K562 (cell line): ENCODE data around the gene PHLDB2. TPM values are rescaled to one million over a fixed set of nuclear protein-coding genes. Genes with fewer than 3 reads are reported as not detected.
A peak's percentile ranks its signal among the peaks of the same experiment; 100 is the strongest.

Experiments used
- ATAC-seq: fragments of 200-7000 bp; cut with Tn5 transposase; 3 replicates; pipeline ENCODE4 v1.9.1; 2020; ENCODE audit warnings: moderate library complexity
- BruUV-seq: library from RNA; stranded (reverse); fragments of 400-500 nt; replicated peaks from 2 replicates; lab custom pipeline; 2021; lab: Mats Ljungman, UMichigan
- CTCF ChIA-PET: fragments of 300-600 bp; formaldehyde crosslinking; extraction: SDS; loops from one replicate; lab custom pipeline; 2021; ENCODE audit warnings: low intra/inter-chr PET ratio; lab: Yijun Ruan, JAX
- POLR2A ChIA-PET: fragments of 300-600, 350-650 bp; sonication (Branson Sonifier 250); formaldehyde crosslinking; extraction: SDS; loops from one replicate; lab custom pipeline; 2021; ENCODE audit warnings: antibody characterized with exemption, inconsistent platforms; lab: Yijun Ruan, JAX
- DNase-seq, 4 experiments: peaks; one replicate each; pipeline versions ENCODE4 v3.0.0 to v3.0.0-alpha.2; 2011 to 2018; ENCODE audit warnings: low spot score in 3 of 4, mixed read lengths in 3 of 4; ENCODE audit errors: extremely low read depth in 1 of 4
- FAIRE-seq: peaks from 2 replicates; lab custom pipeline; 2011; peaks lifted over from hg19 to GRCh38; lab: Jason Lieb, UNC
- H2AFZ ChIP-seq: 2 replicates; pipeline ENCODE4 v1.6.0; 2011; ENCODE audit warnings: low read depth, low read length, control low read depth, inconsistent platforms
- H3K27ac ChIP-seq: fragments of 200-600 bp; 3 replicates; pipeline ENCODE4 v1.8.0; 2011; ENCODE audit warnings: low read depth, mild to moderate bottlenecking, control low read depth, inconsistent platforms, low read length, moderate library complexity, mixed read lengths; ENCODE audit errors: extremely low read depth
- H3K27me3 ChIP-seq, 2 experiments: fragments of 300-600 bp in 1 of 2; 2 replicates in 1 of 2; 3 replicates in 1 of 2; pipeline versions ENCODE4 v1.6.0 to v1.8.0; 2011; ENCODE audit warnings: inconsistent platforms in 2 of 2, low read length in 2 of 2, mild to moderate bottlenecking in 1 of 2, mixed read lengths in 1 of 2, moderate library complexity in 1 of 2; ENCODE audit not compliant: control insufficient read depth in 2 of 2, insufficient read depth in 2 of 2
- H3K36me3 ChIP-seq: fragments of 300-600 bp; 3 replicates; pipeline ENCODE4 v1.8.0; 2011; ENCODE audit warnings: mild to moderate bottlenecking, low read length, inconsistent platforms; ENCODE audit not compliant: control insufficient read depth, insufficient read depth
- H3K4me1 ChIP-seq, 2 experiments: fragments of 200-600 bp in 1 of 2; replicated peaks in 1 of 2; 2 replicates in 1 of 2; 3 replicates in 1 of 2; pipeline versions ENCODE4 v1.5.1 to v1.8.0; 2011; ENCODE audit warnings: inconsistent platforms in 2 of 2, low read length in 2 of 2, mild to moderate bottlenecking in 1 of 2, mixed read lengths in 1 of 2, moderate library complexity in 1 of 2; ENCODE audit not compliant: control insufficient read depth in 2 of 2, insufficient read depth in 2 of 2
- H3K4me2 ChIP-seq: 2 replicates; pipeline ENCODE4 v1.6.1; 2011; ENCODE audit warnings: low read length, control low read depth, inconsistent platforms, mixed read lengths; ENCODE audit not compliant: insufficient read depth
- H3K4me3 ChIP-seq: fragments of 200-600 bp; sonication (generic), shearing (Covaris generic); 2 replicates; pipeline ENCODE4 v1.5.1; 2016; ENCODE audit warnings: control low read depth, inconsistent platforms
- H3K79me2 ChIP-seq: fragments of 200-600 bp; 3 replicates; pipeline ENCODE4 v1.8.0; 2011; ENCODE audit warnings: low read length, inconsistent platforms; ENCODE audit not compliant: control insufficient read depth, insufficient read depth
- H3K9ac ChIP-seq, 2 experiments: 2 replicates each; pipeline versions ENCODE4 v1.6.0 to v1.6.1; 2011; ENCODE audit warnings: low read depth in 2 of 2, low read length in 2 of 2, control low read depth in 1 of 2, inconsistent platforms in 1 of 2, mild to moderate bottlenecking in 1 of 2, mixed read lengths in 1 of 2; ENCODE audit not compliant: insufficient read depth in 1 of 2
- H3K9me1 ChIP-seq: one replicate; pipeline ENCODE4 v1.6.0; 2011; ENCODE audit warnings: inconsistent platforms, mild to moderate bottlenecking, low read length, moderate library complexity; ENCODE audit not compliant: control insufficient read depth, insufficient read depth
- H3K9me3 ChIP-seq: replicated peaks from 2 replicates; pipeline ENCODE4 v1.5.1; 2011; ENCODE audit warnings: low read depth, low read length, inconsistent platforms; ENCODE audit not compliant: control insufficient read depth, insufficient read depth
- H4K20me1 ChIP-seq: replicated peaks from 2 replicates; pipeline ENCODE4 v1.6.1; 2011; ENCODE audit warnings: low read length, inconsistent platforms, mixed read lengths; ENCODE audit not compliant: control insufficient read depth, insufficient read depth
- ATF3 ChIP-seq, 2 experiments: fragments of 450-650 bp in 1 of 2; sonication (generic) in 1 of 2; formaldehyde crosslinking in 1 of 2; IDR thresholded peaks in 1 of 2; conservative IDR thresholded peaks in 1 of 2; 2 replicates each; pipeline versions ENCODE4 v1.6.1 to v1.8.1; 2016 to 2023; ENCODE audit warnings: mild to moderate bottlenecking in 2 of 2, moderate library complexity in 2 of 2, inconsistent platforms in 1 of 2, missing genetic modification reagents in 1 of 2
- ATF6 ChIP-seq: sonication (generic); formaldehyde crosslinking; IDR thresholded peaks from 2 replicates; pipeline ENCODE4 v1.4.0; 2020; ENCODE audit warnings: mild to moderate bottlenecking, missing genetic modification reagents
- CEBPG ChIP-seq, 3 experiments: fragments of 200-800 bp in 1 of 3; sonication (Bioruptor generic) in 1 of 3; sonication (generic) in 1 of 3; formaldehyde crosslinking in 1 of 3; IDR thresholded peaks in 2 of 3; conservative IDR thresholded peaks in 1 of 3; 2 replicates each; pipeline versions ENCODE4 v1.6.1 to v1.8.0; 2016 to 2022; ENCODE audit warnings: missing compliant biosample characterization in 2 of 3, missing genetic modification characterization in 2 of 3, mild to moderate bottlenecking in 1 of 3, missing genetic modification reagents in 1 of 3
- ETV1 ChIP-seq: fragments of 450-650 bp; conservative IDR thresholded peaks from 2 replicates; pipeline ENCODE4 v1.6.1; 2016; ENCODE audit warnings: missing genetic modification characterization, control low read depth, low read depth, missing compliant biosample characterization
- GABPA ChIP-seq: fragments of 200-800 bp; sonication (Bioruptor generic); conservative IDR thresholded peaks from 2 replicates; pipeline ENCODE4 v1.6.1; 2016; ENCODE audit warnings: low read depth, missing genetic modification characterization, missing compliant biosample characterization
- GTF2E2 ChIP-seq: fragments of 200-800 bp; sonication (Bioruptor generic); IDR thresholded peaks from 2 replicates; pipeline ENCODE4 v1.6.1; 2016; ENCODE audit warnings: missing genetic modification characterization, missing compliant biosample characterization
- HDAC2 ChIP-seq: fragments of 450-650 bp; IDR thresholded peaks from 2 replicates; pipeline ENCODE4 v1.6.1; 2016; ENCODE audit warnings: mild to moderate bottlenecking
- MAFF ChIP-seq: IDR thresholded peaks from 2 replicates; pipeline ENCODE4 v1.6.1; 2012; ENCODE audit warnings: low read length, improper control_type of control experiment
- MXI1 ChIP-seq: IDR thresholded peaks from 2 replicates; pipeline ENCODE4 v1.6.1; 2011; ENCODE audit warnings: low read depth, mild to moderate bottlenecking, improper control_type of control experiment, low read length
- NBN ChIP-seq: fragments of 450-650 bp; IDR thresholded peaks from 2 replicates; pipeline ENCODE4 v1.6.1; 2016; ENCODE audit warnings: low read depth, mild to moderate bottlenecking
- RBM15 ChIP-seq: fragments of 200-400 bp; formaldehyde crosslinking; IDR thresholded peaks from 2 replicates; pipeline ENCODE4 v1.6.1; 2018; ENCODE audit warnings: mild to moderate bottlenecking, low read length, moderate library complexity; ENCODE audit not compliant: insufficient read depth
- RBM25 ChIP-seq: fragments of 200-400 bp; formaldehyde crosslinking; IDR thresholded peaks from 2 replicates; pipeline ENCODE4 v1.6.1; 2018; ENCODE audit warnings: low read length, low read depth, moderate library complexity; ENCODE audit not compliant: severe bottlenecking
- TRIM24 ChIP-seq, 2 experiments: fragments of 450-650 bp; IDR thresholded peaks; 2 replicates each; pipeline ENCODE4 v1.6.1; 2016
- ZNF589 ChIP-seq: fragments of 200-800 bp; sonication (Bioruptor generic); IDR thresholded peaks from 2 replicates; pipeline ENCODE4 v1.6.1; 2016; ENCODE audit warnings: low read depth, missing genetic modification characterization, missing compliant biosample characterization
- WGBS: fragments of 100-300 bp; shearing (Covaris generic); methylation state at CpG from one replicate; pipeline ENCODE4 v1.1.6; 2016; ENCODE audit warnings: low coverage, mixed read lengths; ENCODE audit not compliant: insufficient coverage; ENCODE audit errors: missing lambda C conversion rate; 5-methylcytosine and 5-hydroxymethylcytosine counted together
- in situ Hi-C: fragments of 300-500 bp; cut with MboI; formaldehyde crosslinking; loops from 4 replicates; pipeline ENCODE4 v1.15.0; 2018; ENCODE audit warnings: inconsistent platforms, mixed read lengths
- intact Hi-C: fragments of 100-400 bp; cut with micrococcal nuclease; formaldehyde crosslinking; loops from 2 replicates; pipeline ENCODE4 v1.14.2; 2022
- polyA plus RNA-seq, 8 experiments: library from polyadenylated mRNA; depleted of rRNA in 4 of 8; stranded (reverse) in 5 of 8; unstranded in 3 of 8; fragments of >200 nt; fragmentation: Nextera tagmentation in 2 of 8; fragmentation: Illumina TruSeq in 1 of 8; extraction: Ambion mirVana in 2 of 8; extraction: Trizol in 1 of 8; gene quantifications; 2 replicates each; pipeline versions ENCODE4 v1.2.1 to v1.2.3, GENCODE V29; 2011 to 2014; ENCODE audit warnings: inconsistent platforms in 1 of 8, missing spikeins in 1 of 8
- total RNA-seq, 7 experiments: library from RNA; depleted of rRNA in 6 of 7; stranded (reverse); fragments of >200 nt in 6 of 7; fragmentation: Illumina TruSeq in 2 of 7; extraction: Trizol in 2 of 7; gene quantifications; 2 replicates each; pipeline versions ENCODE4 v1.2.1 to v1.2.3, GENCODE V29; 2011 to 2021; ENCODE audit warnings: low replicate concordance in 1 of 7

The PHLDB2 gene
- total and polyA plus RNA-seq, 9 of the 15 experiments (the other 6 are each of a cell fraction or from before 2014, with no cell fraction given), result 0.04 TPM; not detected in 8

DNA sequence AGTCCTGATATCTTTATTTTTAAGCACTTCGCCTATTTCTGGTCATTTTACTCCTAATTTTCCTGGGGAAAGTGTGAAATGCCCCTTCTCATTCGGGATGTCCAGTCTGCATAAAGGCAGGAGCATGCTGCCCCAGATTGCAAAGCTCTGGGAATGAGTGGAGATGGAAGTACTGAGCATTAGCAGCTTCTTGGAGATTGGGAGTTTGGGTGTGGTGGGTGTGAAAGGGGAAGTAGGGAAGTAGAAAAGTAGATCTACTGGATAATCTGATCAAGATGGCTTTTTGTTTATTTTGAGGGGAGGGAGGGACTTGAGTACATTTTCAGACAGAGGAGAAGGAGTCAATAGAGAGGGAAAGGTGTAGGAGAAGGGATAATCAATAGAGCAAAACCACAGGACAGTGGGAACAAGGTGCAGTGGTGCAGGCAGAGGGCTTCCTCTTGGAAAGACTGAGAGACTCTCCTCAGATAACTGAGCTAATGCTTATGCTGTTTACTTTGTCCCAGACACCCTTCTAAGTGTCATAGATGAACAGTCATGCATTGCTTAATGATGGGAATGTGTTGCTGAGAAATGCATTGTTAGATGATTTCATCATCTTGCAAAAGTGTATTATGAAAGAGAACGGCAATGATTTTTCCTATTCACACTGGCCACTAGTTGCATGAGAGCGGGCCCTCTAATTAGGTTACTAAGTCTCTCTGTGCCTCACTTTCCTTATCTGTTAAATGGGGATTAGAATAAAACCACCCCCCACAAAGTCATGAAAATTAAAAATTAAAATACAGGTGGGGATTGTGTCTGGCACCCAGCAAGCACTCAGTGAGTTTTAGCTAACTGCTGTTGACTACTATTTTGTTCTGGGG, 45.5 kb downstream of the PHLDB2 start:
- no TSS peak for BruUV-seq
- POLR2A ChIA-PET, result no interaction called here
- in situ Hi-C loops, result no loop called here
- no peak for DNase-seq
- no peaks in the 10 kb centered on the region for H3K9me3 ChIP-seq
- no peak for TF ChIP-seq CEBPG (CRISPR knock-in tag; IDR thresholded peaks at IDR 0.05)
- peak; percentile 74 to 91; a peak in 3 of 4 replicates for TF ChIP-seq CEBPG (tag; conservative IDR thresholded peaks at IDR 0.05 in 1 of 2, IDR thresholded peaks at IDR 0.05 in 1 of 2)
- no peak for TF ChIP-seq GABPA
- TF ChIP-seq RBM25, result peak; percentile 4
- no peak for TF ChIP-seq ETV1 (tag)
- no peak for TF ChIP-seq RBM15
- TF ChIP-seq HDAC2, result no peak
- no peak for TF ChIP-seq GTF2E2 (tag)
- no peak for TF ChIP-seq MXI1
- TF ChIP-seq NBN, result no peak
- no peak for TF ChIP-seq ATF6 (CRISPR knock-in tag)
- TF ChIP-seq MAFF, result no peak
- peak; percentile 47 for TF ChIP-seq ATF3 (IDR thresholded peaks at IDR 0.05)
- TF ChIP-seq ATF3 (CRISPR knock-in tag; conservative IDR thresholded peaks at IDR 0.05), result no peak
- no peak for TF ChIP-seq ZNF589 (CRISPR knock-in tag)
- peak; percentile 51 to 60; a peak in 2 of 4 replicates for TF ChIP-seq TRIM24 (IDR thresholded peaks at IDR 0.05)
- TF ChIP-seq, all 486 proteins: peak for 4
- H3K79me2 ChIP-seq, result no peaks in the 10 kb centered on the region
- no peaks in the 10 kb centered on the region for H3K4me1 ChIP-seq
- WGBS, result 5% methylated on average over 3 of the region's 4 CpGs
- H3K9ac ChIP-seq, result no peak overlapping the region
- intact Hi-C loops, result no loop called here
- H2AFZ ChIP-seq, result no peak overlapping the region
- CTCF ChIA-PET, result no interaction called here
- H3K9me1 ChIP-seq, result no peaks in the 10 kb centered on the region
- H3K36me3 ChIP-seq, result no peaks in the 10 kb centered on the region
- no peak overlapping the region for H3K4me2 ChIP-seq
- no peak for FAIRE-seq
- no peak overlapping the region for H3K4me3 ChIP-seq
- ATAC-seq, result no peak
- no peaks in the 10 kb centered on the region for H3K27me3 ChIP-seq
- H3K27ac ChIP-seq, result no peak overlapping the region
- H4K20me1 ChIP-seq, result no peaks in the 10 kb centered on the region
